ENCODE results near the gene DENND5A.
"Not testable (repeated sequence)": the region's sequence is repeated elsewhere in the genome, so short reads cannot be mapped to it uniquely, and the experiment has no call there.

The DENND5A gene

GRCh38 chr11:9264316-9265210, 587 bp downstream of the DENND5A start:
- DNase-seq = peak; percentile 84

- peak; percentile 30 for DNase-seq
These were observed 1.3 kb downstream of the DENND5A start for GRCh38 chr11:9263840-9264315.

- DNase-seq = not testable (repeated sequence)
These were observed 4.4 kb downstream of the DENND5A start for GRCh38 chr11:9260838-9261146.

- DNase-seq = no peak
These were observed 4.9 kb downstream of the DENND5A start for GRCh38 chr11:9259981-9260837.

GRCh38 chr11:9258279-9258678, 6.9 kb downstream of the DENND5A start:
- not testable (repeated sequence) for DNase-seq

GRCh38 chr11:9254416-9254815, 10.7 kb downstream of the DENND5A start:
- no peak for DNase-seq

- DNase-seq = no peak
These were observed 12.1 kb downstream of the DENND5A start for GRCh38 chr11:9253086-9253485.

- DNase-seq = no peak
These were observed 13.8 kb downstream of the DENND5A start for GRCh38 chr11:9251311-9251710.

- DNase-seq = no peak
These were observed 15.0 kb downstream of the DENND5A start for GRCh38 chr11:9250139-9250582.

- no peak for DNase-seq
These were observed 15.9 kb downstream of the DENND5A start for GRCh38 chr11:9249252-9249651.

GRCh38 chr11:9247863-9248262, 17.3 kb downstream of the DENND5A start:
- no peak for DNase-seq

GRCh38 chr11:9236242-9236641, 28.9 kb downstream of the DENND5A start:
- DNase-seq = not testable (repeated sequence)

- no peak for DNase-seq
These were observed 32.7 kb downstream of the DENND5A start for GRCh38 chr11:9232482-9232881.

- peak; percentile 2 for DNase-seq
These were observed 33.3 kb downstream of the DENND5A start for GRCh38 chr11:9231848-9232177.

- no peak for DNase-seq
These were observed 34.9 kb downstream of the DENND5A start for GRCh38 chr11:9230296-9230695.

- no peak for DNase-seq
These were observed 37.1 kb downstream of the DENND5A start for GRCh38 chr11:9228091-9228490.

GRCh38 chr11:9225748-9226298, 39.3 kb downstream of the DENND5A start:
- no peak for DNase-seq

GRCh38 chr11:9222654-9223053, 42.5 kb downstream of the DENND5A start:
- no peak for DNase-seq

GRCh38 chr11:9220853-9221252, 44.3 kb downstream of the DENND5A start:
- DNase-seq = not testable (repeated sequence)

GRCh38 chr11:9219572-9219971, 45.6 kb downstream of the DENND5A start:
- no peak for DNase-seq

- DNase-seq = no peak
These were observed 46.0 kb downstream of the DENND5A start for GRCh38 chr11:9219115-9219514.

- no peak for DNase-seq
These were observed 50.4 kb downstream of the DENND5A start for GRCh38 chr11:9214765-9215164.

- no peak for DNase-seq
These were observed 53.8 kb downstream of the DENND5A start for GRCh38 chr11:9211322-9211721.

GRCh38 chr11:9210922-9211320, 54.2 kb downstream of the DENND5A start:
- DNase-seq = no peak
